ENCODE measurements around the gene SCAI.
"Not testable (repeated sequence)": the region's sequence is repeated elsewhere in the genome, so short reads cannot be mapped to it uniquely, and the experiment has no call there.

The SCAI gene

DNA sequence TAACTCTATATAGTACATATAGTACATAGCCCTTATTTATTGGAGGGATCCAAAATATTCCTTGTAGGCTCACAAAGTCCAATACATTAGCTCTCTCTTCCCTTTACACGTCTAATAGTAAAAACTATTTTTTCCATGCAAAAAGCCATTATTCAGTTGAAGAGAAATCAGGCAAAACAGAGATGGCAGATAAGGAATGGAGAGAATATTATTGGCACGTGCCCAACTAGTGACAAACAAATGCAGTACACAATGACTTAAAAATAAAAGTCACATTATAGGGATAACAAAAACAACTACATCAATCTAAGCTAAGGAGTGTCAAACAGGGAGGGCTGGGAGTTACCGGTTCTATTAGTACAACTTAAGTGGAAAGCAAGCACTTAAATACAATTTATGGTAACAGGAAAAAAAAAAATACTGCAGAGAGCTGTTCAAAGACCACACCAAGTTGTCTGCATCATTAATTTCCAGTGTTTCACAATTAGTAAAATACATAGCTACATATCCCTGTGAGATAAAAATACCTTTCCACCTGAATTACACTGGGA is 4.1 kb upstream of the SCAI start:
- DNase-seq, result no peak

DNA sequence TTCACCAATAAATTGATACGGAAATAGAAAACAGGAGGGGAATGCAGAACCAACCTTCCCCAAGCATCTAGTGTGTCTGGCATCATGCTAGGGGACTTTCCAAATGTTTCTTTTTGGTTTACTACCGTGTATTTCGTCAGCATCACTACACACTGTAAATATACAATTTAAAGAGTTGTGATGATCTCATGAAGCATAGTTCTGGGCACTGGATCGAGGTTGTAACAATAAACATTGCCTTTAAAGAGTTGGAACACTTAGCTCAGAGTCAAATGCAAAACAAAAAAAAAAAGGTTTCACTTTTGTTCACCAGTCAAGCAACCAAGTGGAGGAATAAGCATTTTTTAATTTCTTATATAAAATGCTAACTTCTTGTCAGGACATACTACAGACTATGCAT is 2.9 kb upstream of the SCAI start:
- DNase-seq, result no peak

DNA sequence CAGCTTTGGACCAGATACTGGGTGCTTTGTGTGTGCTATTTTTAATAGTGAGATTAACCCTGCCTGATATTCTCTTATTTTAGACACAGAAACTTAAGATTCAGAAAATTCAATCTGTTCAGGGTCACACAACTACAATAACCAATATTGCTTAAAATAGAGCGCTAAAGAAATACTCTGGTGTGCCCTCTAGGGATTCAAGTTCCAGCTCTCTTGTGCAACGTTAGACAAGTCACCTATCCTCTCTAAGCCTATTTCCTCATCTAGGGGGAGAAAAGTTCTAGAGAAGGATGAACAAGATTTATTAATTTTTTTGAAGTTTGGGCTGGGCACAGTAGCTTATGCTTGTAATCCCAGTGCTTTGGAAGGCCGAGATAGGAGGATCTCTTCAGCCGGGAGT is 2.1 kb upstream of the SCAI start:
- no peak for DNase-seq

DNA sequence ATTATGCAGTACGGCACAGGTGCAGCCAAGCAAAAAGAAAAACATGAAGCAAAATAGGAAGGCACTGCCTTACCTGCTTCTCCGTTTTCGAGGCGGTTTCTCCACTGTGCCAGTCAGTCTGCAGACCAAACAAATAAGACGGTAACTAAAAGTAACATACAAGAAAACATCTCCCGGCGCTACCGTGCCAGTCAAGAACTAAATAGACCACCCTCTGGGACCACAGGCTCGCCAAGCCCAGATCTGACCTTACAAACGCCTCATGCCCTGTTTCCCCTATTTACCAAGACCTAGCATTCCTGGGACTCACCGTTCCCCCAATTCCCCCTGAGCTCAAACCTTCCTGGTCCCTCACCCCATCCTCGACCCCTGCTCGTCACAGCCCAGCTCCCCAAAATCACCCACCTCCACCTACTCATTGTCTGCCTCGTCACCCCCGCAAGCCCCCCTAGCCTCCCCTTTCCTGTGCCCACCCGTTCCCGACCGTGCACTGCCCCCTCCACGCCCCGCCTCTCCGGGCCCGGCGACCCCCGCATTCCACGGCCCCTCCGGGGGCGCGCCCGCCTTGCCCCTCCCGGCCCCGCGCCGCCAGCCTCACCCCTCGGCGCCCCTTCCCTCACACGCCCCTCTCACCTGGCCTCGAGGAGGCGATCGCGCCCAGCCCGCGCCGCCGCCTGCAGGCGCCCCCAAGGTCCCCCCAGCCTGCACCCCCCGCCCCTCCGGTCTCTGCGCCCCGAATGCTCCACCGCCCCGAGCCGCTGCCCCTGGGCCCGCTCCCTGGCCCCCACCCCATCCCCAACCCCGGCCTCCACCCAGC is 560 bp downstream of the SCAI start:
- no peak for DNase-seq

DNA sequence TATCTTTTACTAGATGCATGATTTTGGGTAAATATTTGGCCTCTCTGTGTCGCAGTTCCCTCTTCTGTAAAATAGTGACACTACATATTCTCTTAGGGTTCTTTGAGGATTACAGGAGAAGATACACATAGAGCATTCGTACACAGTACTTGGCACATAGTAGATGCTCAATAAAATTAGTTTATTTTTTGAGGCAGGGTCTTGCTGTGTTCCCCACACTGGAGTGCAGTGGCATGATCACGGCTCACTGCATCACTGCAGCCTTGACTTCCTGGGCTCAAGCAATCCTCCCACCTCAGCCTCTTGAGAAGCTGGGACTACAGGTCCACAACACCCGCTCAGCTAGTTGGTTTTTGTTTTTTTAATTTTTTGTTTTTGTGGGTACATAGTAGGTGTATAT is 1.6 kb downstream of the SCAI start:
- no peak for DNase-seq

DNA sequence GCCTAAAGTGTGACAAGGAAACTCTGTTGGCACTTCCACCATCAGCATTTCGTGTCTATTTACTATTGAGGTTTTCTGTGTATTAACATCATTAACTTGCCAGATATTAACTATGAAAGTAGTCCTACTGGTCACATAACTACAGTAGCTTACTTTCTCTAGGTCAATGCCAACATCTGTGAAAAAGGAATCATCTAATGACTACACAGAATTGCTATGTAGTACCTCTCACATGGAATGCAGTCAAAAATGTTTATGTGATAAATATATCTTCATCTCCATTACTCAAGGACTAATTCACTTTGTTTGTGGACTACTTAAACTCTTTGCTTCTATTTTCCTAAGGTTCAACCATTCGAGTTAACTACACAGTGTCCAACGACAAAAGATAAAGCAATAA is 2.1 kb downstream of the SCAI start:
- DNase-seq, result no peak

DNA sequence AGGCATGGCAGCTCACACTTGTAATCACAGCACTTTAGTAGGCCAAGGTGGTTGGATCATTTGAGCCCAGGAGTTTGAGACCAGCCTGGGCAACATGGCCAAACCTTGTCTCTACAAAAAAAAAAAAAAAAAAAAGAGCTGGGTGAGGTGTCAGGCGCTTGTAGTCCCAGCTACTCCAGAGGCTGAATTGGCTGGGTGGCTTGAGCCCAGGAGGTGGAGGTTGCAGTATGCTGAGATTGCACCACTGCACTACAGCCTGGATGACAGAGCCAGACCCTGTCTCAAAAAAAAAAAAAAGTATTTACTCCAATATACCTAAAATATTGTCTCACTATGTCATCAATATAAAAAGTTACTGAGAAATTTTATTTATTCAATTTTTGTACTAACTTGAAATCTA is 2.8 kb downstream of the SCAI start:
- no peak for DNase-seq

- no peak for DNase-seq
Observed at GRCh38 chr9:125137200-125137599, 6.1 kb downstream of the SCAI start.

- DNase-seq, result no peak
Observed at GRCh38 chr9:125134976-125135375, 8.4 kb downstream of the SCAI start.

GRCh38 chr9:125133403-125134329 is 9.7 kb downstream of the SCAI start:
- no peak for DNase-seq

GRCh38 chr9:125131778-125132177 is 11.6 kb downstream of the SCAI start:
- no peak for DNase-seq

DNA sequence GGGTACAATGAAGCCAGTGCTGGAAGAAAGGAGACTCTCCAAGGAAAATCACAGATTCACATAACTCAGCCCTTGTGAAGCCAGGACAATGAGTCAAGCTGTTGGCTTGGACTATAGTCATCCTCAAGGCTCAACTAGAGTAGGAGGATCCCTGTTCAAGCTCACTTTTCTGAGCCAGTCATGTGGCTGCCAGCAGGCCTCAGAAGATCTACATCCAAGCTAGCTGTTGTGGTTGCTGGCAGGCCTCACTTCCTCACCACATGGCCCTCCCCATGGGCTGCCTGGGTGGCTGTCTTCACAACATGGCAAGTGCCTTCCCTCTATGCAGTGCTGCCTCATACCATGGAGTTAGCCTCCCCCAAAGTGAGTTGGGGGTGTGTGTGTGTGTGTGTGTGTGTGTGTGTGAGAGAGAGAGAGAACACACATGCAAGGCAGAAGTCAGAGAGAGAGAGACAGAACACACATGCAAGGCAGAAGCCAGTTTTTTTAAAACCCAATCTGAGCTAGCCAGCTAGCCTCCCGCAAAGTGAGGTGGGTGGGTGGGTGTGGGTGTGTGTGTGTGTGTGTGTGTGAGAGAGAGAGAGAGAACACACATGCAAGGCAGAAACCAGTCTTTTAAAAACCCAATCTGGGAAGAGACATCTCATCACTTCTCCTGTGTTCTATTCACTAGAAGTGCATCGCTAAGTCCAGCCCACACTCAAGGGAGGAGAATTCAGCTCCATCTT is 17.1 kb downstream of the SCAI start:
- DNase-seq, result no peak

GRCh38 chr9:125125523-125125922 is 17.8 kb downstream of the SCAI start:
- no peak for DNase-seq

- DNase-seq, result no peak
Observed at GRCh38 chr9:125121146-125121545, 22.2 kb downstream of the SCAI start.

DNA sequence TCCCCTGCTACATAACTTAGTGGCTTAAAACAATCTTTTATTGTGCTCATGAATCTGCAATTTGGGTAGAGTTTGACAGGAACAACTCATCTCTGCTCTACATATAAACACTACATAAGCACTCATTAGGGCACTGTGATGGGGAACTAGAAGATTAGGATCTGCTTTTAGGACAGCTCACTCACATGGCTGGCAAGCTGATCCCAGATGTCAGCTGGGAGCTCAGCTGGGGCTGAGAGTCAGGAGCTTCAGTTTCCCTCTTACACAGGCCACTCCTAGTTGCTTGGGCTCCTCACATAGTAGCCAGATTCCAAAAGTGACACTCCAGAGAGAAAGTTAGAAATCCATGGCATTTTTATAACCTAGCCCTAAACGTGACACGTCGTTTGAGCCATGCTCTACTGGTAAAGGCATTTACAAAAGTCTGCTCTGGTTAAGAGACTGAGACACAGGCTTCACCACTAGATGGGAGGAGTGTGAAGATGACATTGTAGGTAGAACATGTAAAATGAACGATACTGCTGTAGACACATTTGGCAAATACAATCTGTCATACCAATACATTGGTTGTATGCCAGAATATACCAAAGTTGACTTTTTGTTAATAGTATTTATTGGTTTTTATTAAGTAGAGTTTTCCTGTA is 23.6 kb downstream of the SCAI start:
- no peak for DNase-seq

DNA sequence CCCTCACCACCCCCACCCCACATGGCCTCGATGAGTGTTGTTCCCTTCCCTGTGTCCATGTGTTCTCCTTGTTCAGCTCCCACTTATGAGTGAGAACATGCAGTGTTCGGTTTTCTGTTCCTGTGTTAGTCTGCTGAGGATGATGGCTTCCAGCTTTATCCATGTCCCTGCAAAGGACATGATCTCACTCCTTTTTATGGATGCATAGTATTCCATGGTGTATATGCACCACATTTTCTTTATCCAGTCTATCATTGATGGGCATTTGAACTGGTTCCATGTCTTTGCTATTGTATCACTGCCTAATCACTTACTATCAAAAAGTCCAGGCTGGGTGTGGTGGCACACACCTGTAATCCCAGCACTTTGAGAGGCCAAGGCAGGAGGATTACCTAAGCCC is 24.6 kb downstream of the SCAI start:
- DNase-seq, result not testable (repeated sequence)

- not testable (repeated sequence) for DNase-seq
Observed at GRCh38 chr9:125114503-125114902, 28.8 kb downstream of the SCAI start.

- no peak for DNase-seq
Observed at GRCh38 chr9:125110464-125110863, 32.9 kb downstream of the SCAI start.

DNA sequence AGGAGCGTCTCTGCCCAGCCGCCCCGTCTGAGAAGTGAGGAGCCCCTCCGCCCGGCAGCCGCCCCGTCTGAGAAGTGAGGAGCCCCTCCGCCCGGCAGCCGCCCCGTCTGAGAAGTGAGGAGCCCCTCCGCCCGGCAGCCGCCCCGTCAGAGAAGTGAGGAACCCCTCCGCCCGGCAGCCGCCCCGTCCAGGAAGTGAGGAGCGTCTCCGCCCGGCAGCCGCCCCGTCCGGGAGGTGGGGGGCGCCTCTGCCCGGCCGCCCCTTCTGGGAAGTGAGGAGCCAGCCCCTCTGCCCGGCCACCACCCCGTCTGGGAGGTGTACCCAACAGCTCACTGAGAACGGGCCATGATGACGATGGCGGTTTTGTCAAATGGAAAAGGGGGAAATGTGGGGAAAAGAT is 34.8 kb downstream of the SCAI start:
- not testable (repeated sequence) for DNase-seq

DNA sequence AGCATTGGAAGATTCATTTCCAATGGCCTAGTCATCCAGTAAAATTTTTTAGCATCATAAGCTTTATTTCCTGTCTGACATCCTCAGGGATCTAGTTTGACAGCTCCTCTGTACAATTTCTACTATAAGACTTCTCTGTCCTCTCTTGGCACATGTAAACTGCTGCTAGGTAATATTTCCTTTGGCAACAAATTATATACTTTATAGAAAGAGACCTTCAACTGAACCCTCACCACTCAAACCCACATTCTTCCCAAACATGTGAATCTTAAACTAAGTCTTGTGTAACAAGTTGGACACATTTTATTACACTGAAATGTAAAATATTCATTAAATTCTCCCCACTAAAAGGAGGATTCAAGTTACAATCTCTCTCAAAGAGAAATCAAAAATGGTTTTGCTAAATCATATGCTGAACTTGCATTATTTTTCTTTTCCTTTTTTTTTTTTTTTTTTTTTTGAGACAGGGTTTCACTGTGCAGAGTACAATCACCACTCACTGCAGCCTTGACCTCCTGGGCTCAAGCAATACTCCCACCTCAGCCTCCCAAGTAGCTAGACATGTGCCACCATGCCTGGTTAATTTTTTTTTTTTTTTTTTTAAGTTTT is 36.9 kb downstream of the SCAI start:
- DNase-seq, result no peak

DNA sequence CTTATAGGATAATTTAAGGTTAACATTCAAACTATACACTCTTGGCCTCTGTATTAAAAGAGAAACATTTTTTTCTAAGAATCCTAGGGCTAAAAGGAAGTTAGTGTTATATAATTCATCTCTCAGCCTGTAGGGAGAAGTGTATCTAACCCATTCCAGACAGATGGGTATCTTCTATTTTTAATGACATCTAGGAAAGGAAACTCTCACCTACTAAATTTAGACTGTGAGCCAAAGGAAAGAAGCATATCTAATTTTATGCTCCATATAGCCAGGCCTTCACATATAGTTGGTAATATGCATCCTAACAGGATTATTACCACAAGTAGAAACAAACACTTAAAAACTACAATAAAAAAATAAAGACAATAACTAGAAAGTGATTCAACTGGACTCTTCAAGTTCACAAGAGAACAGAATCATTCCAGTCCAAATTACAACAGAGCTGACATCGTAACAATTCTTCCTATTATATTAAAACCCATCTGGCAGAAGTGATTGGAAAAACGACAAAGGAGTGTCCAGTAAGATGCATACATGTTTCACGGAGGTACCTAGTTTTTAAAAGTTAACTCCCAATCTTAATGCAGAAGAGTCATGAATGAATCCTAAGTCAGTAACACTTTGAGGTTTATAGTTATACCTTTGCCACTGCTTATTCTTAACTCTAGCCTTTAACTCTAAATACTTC is 39.4 kb downstream of the SCAI start:
- no peak for DNase-seq

Measured in NCI-H526 treated with DMSO at 0.1 percent for 48 hours (cell line).